Ishikawa (cell line): Measurements from ENCODE around the gene AMN1.

ENCODE experiments used
- CEBPB ChIP-seq: IDR thresholded peaks from 2 replicates; pipeline ENCODE4 v1.6.1; 2012
- CREB1 ChIP-seq: IDR thresholded peaks from 2 replicates; pipeline ENCODE4 v1.6.1; 2012; ENCODE audit warnings: low read depth
- MAX ChIP-seq: IDR thresholded peaks from 2 replicates; pipeline ENCODE4 v1.6.1; 2012
- NFIC ChIP-seq: IDR thresholded peaks from 2 replicates; pipeline ENCODE4 v1.6.1; 2012
- TAF1 ChIP-seq: IDR thresholded peaks from 2 replicates; pipeline ENCODE4 v1.6.1; 2012; ENCODE audit warnings: low read depth, mild to moderate bottlenecking
- TCF12 ChIP-seq: IDR thresholded peaks from 2 replicates; pipeline ENCODE4 v1.6.1; 2012; ENCODE audit warnings: low read depth
- TEAD4 ChIP-seq: IDR thresholded peaks from 2 replicates; pipeline ENCODE4 v1.6.1; 2012

- no peak for TF ChIP-seq MAX
- no peak for TF ChIP-seq TEAD4
- TF ChIP-seq TAF1, result no peak
- TF ChIP-seq CEBPB, result no peak
- no peak for TF ChIP-seq NFIC
- TF ChIP-seq TCF12, result no peak
- TF ChIP-seq CREB1, result no peak
Observed at GRCh38 chr12:31729705-31730104, 884 bp upstream of the AMN1 start.
